ENCODE data around the gene HIF1AN. TPM values are rescaled to one million over a fixed set of nuclear protein-coding genes. Genes with fewer than 3 reads are reported as not detected.
A peak's percentile ranks its signal among the peaks of the same experiment; 100 is the strongest.

The HIF1AN gene
- polyA plus RNA-seq (ENCODE audit: insufficient read length in 3 of 3) = 10 to 100 TPM; 42.3 to 49.7 (median 44.3) TPM
- long read RNA-seq, donor 1, full-length matches to known transcripts = 8 of 8 reads
- long read RNA-seq, donor 1, partial matches to known transcripts = 0 of 8 reads
- long read RNA-seq, donor 1, other reads (novel, unspliced or antisense) = 0 of 8 reads
- long read RNA-seq, donor 2, full-length matches to known transcripts = 20 of 53 reads
- long read RNA-seq, donor 2, partial matches to known transcripts = 33 of 53 reads
- long read RNA-seq, donor 2, other reads (novel, unspliced or antisense) = 0 of 53 reads
- long read RNA-seq, donor 3, full-length matches to known transcripts = 13 of 13 reads
- long read RNA-seq, donor 3, partial matches to known transcripts = 0 of 13 reads
- long read RNA-seq, donor 3, other reads (novel, unspliced or antisense) = 0 of 13 reads
- long read RNA-seq, donor 4, full-length matches to known transcripts = 10 of 10 reads
- long read RNA-seq, donor 4, partial matches to known transcripts = 0 of 10 reads
- long read RNA-seq, donor 4, other reads (novel, unspliced or antisense) = 0 of 10 reads
- long read RNA-seq, donor 5, full-length matches to known transcripts = 11 of 11 reads
- long read RNA-seq, donor 5, partial matches to known transcripts = 0 of 11 reads
- long read RNA-seq, donor 5, other reads (novel, unspliced or antisense) = 0 of 11 reads
- long read RNA-seq, donor 6, full-length matches to known transcripts = 16 of 16 reads
- long read RNA-seq, donor 6, partial matches to known transcripts = 0 of 16 reads
- long read RNA-seq, donor 6, other reads (novel, unspliced or antisense) = 0 of 16 reads
- long read RNA-seq, donor 7, full-length matches to known transcripts = 14 of 14 reads
- long read RNA-seq, donor 7, partial matches to known transcripts = 0 of 14 reads
- long read RNA-seq, donor 7, other reads (novel, unspliced or antisense) = 0 of 14 reads
- long read RNA-seq, donor 8, full-length matches to known transcripts = 4 of 4 reads
- long read RNA-seq, donor 8, partial matches to known transcripts = 0 of 4 reads
- long read RNA-seq, donor 8, other reads (novel, unspliced or antisense) = 0 of 4 reads
- long read RNA-seq, donor 9, full-length matches to known transcripts = 13 of 13 reads
- long read RNA-seq, donor 9, partial matches to known transcripts = 0 of 13 reads
- long read RNA-seq, donor 9, other reads (novel, unspliced or antisense) = 0 of 13 reads
- long read RNA-seq, donor 10, full-length matches to known transcripts = 6 of 6 reads
- long read RNA-seq, donor 10, partial matches to known transcripts = 0 of 6 reads
- long read RNA-seq, donor 10, other reads (novel, unspliced or antisense) = 0 of 6 reads
- long read RNA-seq, donor 11, full-length matches to known transcripts = 11 of 11 reads
- long read RNA-seq, donor 11, partial matches to known transcripts = 0 of 11 reads
- long read RNA-seq, donor 11, other reads (novel, unspliced or antisense) = 0 of 11 reads
- long read RNA-seq, donor 12, full-length matches to known transcripts = 21 of 21 reads
- long read RNA-seq, donor 12, partial matches to known transcripts = 0 of 21 reads
- long read RNA-seq, donor 12, other reads (novel, unspliced or antisense) = 0 of 21 reads
- long read RNA-seq, donor 13, full-length matches to known transcripts = 8 of 15 reads
- long read RNA-seq, donor 13, partial matches to known transcripts = 7 of 15 reads
- long read RNA-seq, donor 13, other reads (novel, unspliced or antisense) = 0 of 15 reads
- long read RNA-seq, donor 14 = 0 reads
- long read RNA-seq, donor 15, full-length matches to known transcripts = 15 of 15 reads
- long read RNA-seq, donor 15, partial matches to known transcripts = 0 of 15 reads
- long read RNA-seq, donor 15, other reads (novel, unspliced or antisense) = 0 of 15 reads
- long read RNA-seq, donor 16, full-length matches to known transcripts = 9 of 29 reads
- long read RNA-seq, donor 16, partial matches to known transcripts = 20 of 29 reads
- long read RNA-seq, donor 16, other reads (novel, unspliced or antisense) = 0 of 29 reads

- DNase-seq = peak; percentile 95
These were observed at the start of gene HIF1AN for GRCh38 chr10:100535715-100536353. TSS of gene HIF1AN (plus strand) at chr10:100535943. CDS start at chr10:100535959, 16 bp downstream.

GRCh38 chr10:100487529-100487928, 48.2 kb upstream of the HIF1AN start:
- DNase-seq = no peak

- DNase-seq = no peak
These were observed 46.3 kb upstream of the HIF1AN start for GRCh38 chr10:100489396-100489795.

- no peak for DNase-seq
These were observed 45.2 kb upstream of the HIF1AN start for GRCh38 chr10:100490531-100490930.

- DNase-seq = no peak
These were observed 39.2 kb upstream of the HIF1AN start for GRCh38 chr10:100496567-100496966.

GRCh38 chr10:100498059-100498458, 37.7 kb upstream of the HIF1AN start:
- no peak for DNase-seq

- no peak for DNase-seq
These were observed 34.3 kb upstream of the HIF1AN start for GRCh38 chr10:100501423-100501822.

GRCh38 chr10:100502926-100503494, 32.7 kb upstream of the HIF1AN start:
- DNase-seq = no peak

- DNase-seq = peak; percentile 61
These were observed 31.6 kb upstream of the HIF1AN start for GRCh38 chr10:100504096-100504495.

GRCh38 chr10:100505164-100505563, 30.6 kb upstream of the HIF1AN start:
- DNase-seq = no peak

GRCh38 chr10:100506596-100507356, 29.0 kb upstream of the HIF1AN start:
- DNase-seq = no peak

GRCh38 chr10:100507357-100507732, 28.4 kb upstream of the HIF1AN start:
- no peak for DNase-seq

- DNase-seq = no peak
These were observed 27.5 kb upstream of the HIF1AN start for GRCh38 chr10:100508266-100508665.

- DNase-seq = no peak
These were observed 27.0 kb upstream of the HIF1AN start for GRCh38 chr10:100508691-100509150.

- DNase-seq = no peak
These were observed 26.4 kb upstream of the HIF1AN start for GRCh38 chr10:100509241-100509840.

GRCh38 chr10:100510533-100511308, 25.0 kb upstream of the HIF1AN start:
- no peak for DNase-seq

- DNase-seq = no peak
These were observed 20.1 kb upstream of the HIF1AN start for GRCh38 chr10:100515612-100516011.
